Measurements from ENCODE around the gene SLC23A3. TPM values are rescaled to one million over a fixed set of nuclear protein-coding genes. Genes with fewer than 3 reads are reported as not detected.

SLC23A3 gene
- total RNA-seq, 2 donors from 2014 or later, result 0.46 to 1.9 TPM

- Mint-ChIP-seq H3K27me3 (ENCODE audit: insufficient read depth) (no peaks in the 10 kb centered on the region), H3K27ac (no peak overlapping the region), H3K9me3 (no peaks in the 10 kb centered on the region), H3K4me1 (no peaks in the 10 kb centered on the region), H3K36me3 (ENCODE audit: low read depth) (peaks cover 16% of the 10 kb centered on the region), H3K4me3 (no peak overlapping the region)
- WGBS, 2 experiments (ENCODE audit: insufficient coverage in 1 of 2, insufficient read length in 1 of 2), result 89 to 98% methylated on average over 6 to 7 of the region's 7 CpGs
- Histone ChIP-seq H3K9ac (ENCODE audit: extremely low read depth, low read length, poor library complexity, severe bottlenecking) (no peak overlapping the region), H3K4me1 (ENCODE audit: control insufficient read depth, insufficient read depth, low read length) (no peaks in the 10 kb centered on the region), H3K36me3 (ENCODE audit: control insufficient read depth, insufficient read depth, low read length) (peaks cover 23% of the 10 kb centered on the region), H3K27ac (ENCODE audit: low read depth, low read length) (no peak overlapping the region), H3K27me3 (ENCODE audit: control insufficient read depth, insufficient read depth, low read length, poor library complexity, severe bottlenecking) (no peaks in the 10 kb centered on the region), H3K9me3 (ENCODE audit: control insufficient read depth, low read length) (no peaks in the 10 kb centered on the region), H3K4me3 (ENCODE audit: low read length) (no peak overlapping the region)
- no peak for DNase-seq
- TF ChIP-seq, protein P1, sequence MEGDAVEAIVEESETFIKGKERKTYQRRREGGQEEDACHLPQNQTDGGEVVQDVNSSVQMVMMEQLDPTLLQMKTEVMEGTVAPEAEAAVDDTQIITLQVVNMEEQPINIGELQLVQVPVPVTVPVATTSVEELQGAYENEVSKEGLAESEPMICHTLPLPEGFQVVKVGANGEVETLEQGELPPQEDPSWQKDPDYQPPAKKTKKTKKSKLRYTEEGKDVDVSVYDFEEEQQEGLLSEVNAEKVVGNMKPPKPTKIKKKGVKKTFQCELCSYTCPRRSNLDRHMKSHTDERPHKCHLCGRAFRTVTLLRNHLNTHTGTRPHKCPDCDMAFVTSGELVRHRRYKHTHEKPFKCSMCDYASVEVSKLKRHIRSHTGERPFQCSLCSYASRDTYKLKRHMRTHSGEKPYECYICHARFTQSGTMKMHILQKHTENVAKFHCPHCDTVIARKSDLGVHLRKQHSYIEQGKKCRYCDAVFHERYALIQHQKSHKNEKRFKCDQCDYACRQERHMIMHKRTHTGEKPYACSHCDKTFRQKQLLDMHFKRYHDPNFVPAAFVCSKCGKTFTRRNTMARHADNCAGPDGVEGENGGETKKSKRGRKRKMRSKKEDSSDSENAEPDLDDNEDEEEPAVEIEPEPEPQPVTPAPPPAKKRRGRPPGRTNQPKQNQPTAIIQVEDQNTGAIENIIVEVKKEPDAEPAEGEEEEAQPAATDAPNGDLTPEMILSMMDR (conservative IDR thresholded peaks at IDR 0.05), result no peak
Measured at GRCh38 chr2:219186754-219187456, 17.1 kb upstream of the SLC23A3 start.

DNA sequence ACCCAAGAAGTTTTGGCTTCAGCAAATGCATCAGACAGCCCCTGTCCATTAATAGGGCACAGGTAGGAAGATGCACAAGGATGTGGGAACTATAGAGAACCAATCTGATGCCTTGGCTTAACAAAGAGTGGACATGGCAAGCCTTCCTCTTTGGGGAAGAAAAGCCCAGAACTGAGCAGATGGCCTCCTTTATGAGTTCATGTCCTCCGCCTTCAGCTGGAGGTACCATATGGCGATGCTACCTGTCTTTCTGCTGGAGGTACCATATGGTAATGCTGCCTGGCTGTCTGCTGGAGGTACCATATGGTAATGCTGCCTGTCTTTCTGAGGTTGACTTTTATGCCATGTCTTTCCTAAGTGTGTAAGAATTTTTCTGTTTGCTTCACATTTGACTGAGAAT is 14.3 kb upstream of the SLC23A3 start:
- Mint-ChIP-seq H3K4me3 (no peak overlapping the region), H3K27ac (no peak overlapping the region), H3K4me1 (peaks cover 3% of the 10 kb centered on the region), H3K36me3 (ENCODE audit: low read depth) (peaks cover 32% of the 10 kb centered on the region), H3K27me3 (ENCODE audit: insufficient read depth) (no peaks in the 10 kb centered on the region), H3K9me3 (no peaks in the 10 kb centered on the region)
- H3K4me1 ChIP-seq (ENCODE audit: control insufficient read depth, insufficient read depth, low read length), result no peaks in the 10 kb centered on the region
- no peak overlapping the region for H3K4me3 ChIP-seq (ENCODE audit: low read length)
- WGBS, 2 experiments (ENCODE audit: insufficient coverage in 1 of 2, insufficient read length in 1 of 2), result 93 to 95% methylated on average over 2 of the region's 2 CpGs
- H3K27ac ChIP-seq (ENCODE audit: low read depth, low read length), result no peak overlapping the region
- no peaks in the 10 kb centered on the region for H3K9me3 ChIP-seq (ENCODE audit: control insufficient read depth, low read length)
- H3K27me3 ChIP-seq (ENCODE audit: control insufficient read depth, insufficient read depth, low read length, poor library complexity, severe bottlenecking), result no peaks in the 10 kb centered on the region
- peaks cover 48% of the 10 kb centered on the region for H3K36me3 ChIP-seq (ENCODE audit: control insufficient read depth, insufficient read depth, low read length)
- no peak for DNase-seq
- TF ChIP-seq, protein P1 (conservative IDR thresholded peaks at IDR 0.05), result no peak
- H3K9ac ChIP-seq (ENCODE audit: extremely low read depth, low read length, poor library complexity, severe bottlenecking), result no peak overlapping the region

DNA sequence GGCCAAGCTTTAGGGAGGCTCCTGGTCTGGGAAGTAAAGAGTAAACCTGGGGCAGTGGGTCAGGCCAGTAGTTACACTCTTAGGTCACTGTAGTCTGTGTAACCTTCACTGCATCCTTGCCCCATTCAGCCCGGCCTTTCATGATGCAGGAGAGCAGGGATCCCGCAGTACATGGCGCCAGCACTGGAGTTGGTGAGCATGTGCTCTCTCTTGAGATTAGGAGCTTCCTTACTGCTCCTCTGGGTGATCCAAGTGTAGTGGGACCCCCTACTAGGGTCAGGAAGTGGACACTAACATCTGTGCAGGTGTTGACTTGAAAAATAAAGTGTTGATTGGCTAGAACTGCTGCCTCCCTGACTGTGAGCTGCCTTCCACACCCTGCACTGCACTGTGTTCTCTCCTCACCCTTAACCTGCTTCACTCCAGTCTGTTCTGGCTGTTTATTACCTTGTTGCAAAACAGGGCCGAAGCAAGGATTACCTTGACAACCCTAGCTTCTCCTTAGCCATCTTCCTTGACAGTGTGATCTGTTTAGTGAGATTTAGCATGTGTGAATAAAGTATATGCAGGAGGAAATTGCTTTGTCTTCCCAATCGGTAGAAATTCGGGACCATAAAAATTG is 13.4 kb upstream of the SLC23A3 start:
- no peaks in the 10 kb centered on the region for H3K9me3 ChIP-seq (ENCODE audit: control insufficient read depth, low read length)
- H3K4me3 Mint-ChIP-seq, result no peak overlapping the region
- no peak overlapping the region for H3K4me3 ChIP-seq (ENCODE audit: low read length)
- TF ChIP-seq, protein P1 (conservative IDR thresholded peaks at IDR 0.05), result no peak
- no peaks in the 10 kb centered on the region for H3K27me3 ChIP-seq (ENCODE audit: control insufficient read depth, insufficient read depth, low read length, poor library complexity, severe bottlenecking)
- 90 to 97% methylated on average over 2 to 6 of the region's 6 CpGs for WGBS, 2 experiments (ENCODE audit: insufficient coverage in 1 of 2, insufficient read length in 1 of 2)
- H3K9me3 Mint-ChIP-seq, result no peaks in the 10 kb centered on the region
- no peaks in the 10 kb centered on the region for H3K4me1 ChIP-seq (ENCODE audit: control insufficient read depth, insufficient read depth, low read length)
- DNase-seq, result no peak
- no peaks in the 10 kb centered on the region for H3K27me3 Mint-ChIP-seq (ENCODE audit: insufficient read depth)
- peaks cover 48% of the 10 kb centered on the region for H3K36me3 ChIP-seq (ENCODE audit: control insufficient read depth, insufficient read depth, low read length)
- H3K36me3 Mint-ChIP-seq (ENCODE audit: low read depth), result peaks cover 32% of the 10 kb centered on the region
- H3K4me1 Mint-ChIP-seq, result peaks cover 8% of the 10 kb centered on the region
- H3K27ac Mint-ChIP-seq, result no peak overlapping the region
- H3K9ac ChIP-seq (ENCODE audit: extremely low read depth, low read length, poor library complexity, severe bottlenecking), result no peak overlapping the region
- H3K27ac ChIP-seq (ENCODE audit: low read depth, low read length), result no peak overlapping the region

Measured in endodermal cell (in vitro differentiated cells).